Thoracic aorta (tissue), 2 donors: ENCODE data around the gene CLDN18. TPM values are rescaled to one million over a fixed set of nuclear protein-coding genes. Genes with fewer than 3 reads are reported as not detected.

Experiments
- ATAC-seq: fragments of 150-250 bp; one replicate; pipeline ENCODE4 v1.8.0; 2017; ENCODE audit warnings: low read depth; ENCODE audit not compliant: insufficient number of reproducible peaks, low FRiP score
- DNase-seq: peaks from one replicate; pipeline ENCODE4 v3.0.0-alpha.2; 2020; ENCODE audit warnings: low spot score
- H3K27ac ChIP-seq, 2 donors: fragments of 200-600 bp; sonication (generic); 1 replicate in 1 of 2; 2 replicates in 1 of 2; pipeline ENCODE4 v1.5.1; 2016; ENCODE audit warnings: mild to moderate bottlenecking in 2 of 2, moderate library complexity in 2 of 2
- H3K27me3 ChIP-seq: fragments of 200-600 bp; sonication (generic); replicated peaks from 2 replicates; pipeline ENCODE4 v1.6.0; 2016; ENCODE audit warnings: mild to moderate bottlenecking; ENCODE audit not compliant: insufficient read depth
- H3K36me3 ChIP-seq: fragments of 200-600 bp; sonication (generic); one replicate; pipeline ENCODE4 v1.5.1; 2016
- H3K4me1 ChIP-seq, 2 donors: fragments of 200-600 bp; sonication (generic); 1 replicate in 1 of 2; 2 replicates in 1 of 2; pipeline versions ENCODE4 v1.5.1 to v1.6.0; 2016; ENCODE audit warnings: low read depth in 2 of 2, mild to moderate bottlenecking in 1 of 2; ENCODE audit not compliant: control insufficient read depth in 1 of 2
- H3K4me3 ChIP-seq: fragments of 200-600 bp; sonication (generic); 2 replicates; pipeline ENCODE4 v1.5.1; 2016; ENCODE audit warnings: mild to moderate bottlenecking
- H3K9me3 ChIP-seq: fragments of 200-600 bp; sonication (generic); 2 replicates; pipeline ENCODE4 v1.5.1; 2016
- CTCF ChIP-seq: fragments of 200-600 bp; sonication (generic); IDR thresholded peaks from one replicate; pipeline ENCODE4 v1.5.1; 2019; ENCODE audit warnings: antibody characterized with exemption
- total RNA-seq, 2 donors: library from RNA; depleted of rRNA; stranded (reverse); fragments of >200 nt; gene quantifications; one replicate each; pipeline versions ENCODE4 v1.1.0 to v1.2.3, GENCODE V29; 2016

Gene CLDN18
- total RNA-seq, 2 donors from 2014 or later = 7.3 TPM; not detected in 1

GRCh38 chr3:138023754-138024153 lies 13.8 kb downstream of the CLDN18 start:
- Histone ChIP-seq H3K27me3 (no peaks in the 10 kb centered on the region), H3K9me3 (no peaks in the 10 kb centered on the region), H3K4me1 (no peaks in the 10 kb centered on the region), H3K4me3 (no peak overlapping the region), H3K36me3 (peaks cover 14% of the 10 kb centered on the region), H3K27ac (no peak overlapping the region)
- ATAC-seq (no peak), DNase-seq (no peak)
- TF ChIP-seq CTCF = no peak

- Histone ChIP-seq H3K4me1 (no peaks in the 10 kb centered on the region), H3K9me3 (no peaks in the 10 kb centered on the region), H3K27me3 (no peaks in the 10 kb centered on the region), H3K4me3 (no peak overlapping the region), H3K27ac (no peak overlapping the region), H3K36me3 (peaks cover 18% of the 10 kb centered on the region)
- no peak for ATAC-seq
- TF ChIP-seq CTCF = no peak
- no peak for DNase-seq
These were observed 15.6 kb downstream of the CLDN18 start for GRCh38 chr3:138025553-138025952.

GRCh38 chr3:138027821-138028220 lies 17.9 kb downstream of the CLDN18 start:
- Histone ChIP-seq H3K4me1 (no peaks in the 10 kb centered on the region), H3K4me3 (no peak overlapping the region), H3K9me3 (no peaks in the 10 kb centered on the region), H3K27ac (no peak overlapping the region), H3K27me3 (no peaks in the 10 kb centered on the region), H3K36me3 (peaks cover 23% of the 10 kb centered on the region)
- no peak for DNase-seq
- no peak for TF ChIP-seq CTCF
- ATAC-seq = no peak

- TF ChIP-seq CTCF = no peak
- ATAC-seq = no peak
These were observed 20.8 kb downstream of the CLDN18 start for GRCh38 chr3:138030734-138031280.

GRCh38 chr3:138031536-138031935 lies 21.6 kb downstream of the CLDN18 start:
- Histone ChIP-seq H3K4me1 (no peaks in the 10 kb centered on the region), H3K36me3 (peaks cover 16% of the 10 kb centered on the region), H3K27me3 (no peaks in the 10 kb centered on the region), H3K27ac (no peak overlapping the region), H3K4me3 (no peak overlapping the region), H3K9me3 (no peaks in the 10 kb centered on the region)
- DNase-seq (no peak), ATAC-seq (no peak)
- no peak for TF ChIP-seq CTCF

More at GRCh38 chr3:138030734-138031280, 20.8 kb downstream of the CLDN18 start:
- Histone ChIP-seq H3K36me3 (peaks cover 16% of the 10 kb centered on the region), H3K27ac (no peak overlapping the region), H3K9me3 (no peaks in the 10 kb centered on the region), H3K4me3 (no peak overlapping the region), H3K4me1 (no peaks in the 10 kb centered on the region), H3K27me3 (no peaks in the 10 kb centered on the region)
- no peak for DNase-seq
